Left ventricle myocardium superior (tissue), 1 donor: ENCODE data around the gene IGF2BP2. TPM values are rescaled to one million over a fixed set of nuclear protein-coding genes. Genes with fewer than 3 reads are reported as not detected.

Experiments used
- ATAC-seq: fragments of 200-7000 bp; cut with Tn5 transposase; one replicate; pipeline ENCODE4 v1.9.1; 2020; ENCODE audit warnings: mild to moderate bottlenecking, moderate library complexity
- DNase-seq: peaks from one replicate; pipeline ENCODE4 v3.0.0-alpha.2; 2020
- intact Hi-C: fragments of 100-400 bp; cut with micrococcal nuclease; formaldehyde crosslinking; loops from one replicate; pipeline ENCODE4 v1.11.0; 2022
- total RNA-seq: library from RNA; stranded (reverse); fragmentation: NEBNext Ultra II Directional; extraction: Animal tissue kit (Norgen Biotek cat#: 25700); gene quantifications from one replicate; pipeline ENCODE4 v1.2.1, GENCODE V29; 2021
- donor health status: DM: no; HTN: yes; CAD: no; lungs with severe emphysema.

Gene IGF2BP2
- total RNA-seq, 1 donor from 2014 or later = 16.7 TPM

- intact Hi-C loops = no loop called here
- ATAC-seq = no peak
- DNase-seq = no peak
Observed at GRCh38 chr3:185724251-185724650, 100.6 kb downstream of the IGF2BP2 start.

GRCh38 chr3:185722881-185723280 lies 102.0 kb downstream of the IGF2BP2 start:
- ATAC-seq (no peak), DNase-seq (no peak)
- intact Hi-C loops = no loop called here

GRCh38 chr3:185721970-185722369 lies 102.9 kb downstream of the IGF2BP2 start:
- intact Hi-C loops = no loop called here
- no peak for DNase-seq

GRCh38 chr3:185720326-185720725 lies 104.5 kb downstream of the IGF2BP2 start:
- ATAC-seq = no peak
- DNase-seq = no peak
- intact Hi-C loops = no loop called here

More at GRCh38 chr3:185721970-185722369, 102.9 kb downstream of the IGF2BP2 start:
- no peak for ATAC-seq

GRCh38 chr3:185718736-185719593 lies 105.9 kb downstream of the IGF2BP2 start:
- ATAC-seq (no peak), DNase-seq (no peak)
- intact Hi-C loops = no loop called here

DNA sequence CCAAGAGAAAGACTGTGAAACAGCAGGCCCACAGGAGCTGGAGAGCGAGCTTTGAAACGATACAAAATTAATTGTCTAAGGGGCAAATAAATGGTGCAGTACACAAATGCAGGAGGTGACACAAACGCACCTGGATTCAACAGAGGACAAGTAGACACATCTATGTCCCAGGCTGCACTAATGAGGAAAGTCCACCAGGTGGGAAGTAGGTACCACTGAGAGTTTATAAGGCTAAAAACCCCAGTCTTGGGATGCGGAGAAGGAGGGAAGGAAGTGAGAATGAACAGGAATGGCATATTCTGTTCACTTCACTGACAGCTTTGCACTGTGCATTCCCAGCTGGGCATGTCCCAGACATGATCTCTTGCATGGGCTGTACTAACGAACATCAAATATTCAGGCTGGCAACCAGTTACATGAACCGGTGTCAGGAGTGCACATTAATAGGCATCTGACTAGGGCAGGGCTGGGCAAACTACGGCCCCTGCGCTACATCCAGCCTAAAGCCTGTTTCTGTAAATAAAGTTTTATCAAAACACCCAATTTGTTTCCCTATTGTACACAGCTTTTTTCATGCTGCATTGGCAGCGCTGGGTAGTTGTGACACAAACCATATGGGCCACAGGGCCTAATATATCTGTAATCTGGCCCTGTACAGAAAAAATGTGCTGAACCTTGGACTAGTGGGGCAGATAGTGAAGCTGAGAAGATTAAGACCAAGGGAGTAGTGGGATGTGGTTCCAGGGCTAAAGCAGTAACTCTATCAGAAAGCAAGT lies 107.0 kb downstream of the IGF2BP2 start:
- DNase-seq = no peak
- intact Hi-C loops = no loop called here
- ATAC-seq = no peak

DNA sequence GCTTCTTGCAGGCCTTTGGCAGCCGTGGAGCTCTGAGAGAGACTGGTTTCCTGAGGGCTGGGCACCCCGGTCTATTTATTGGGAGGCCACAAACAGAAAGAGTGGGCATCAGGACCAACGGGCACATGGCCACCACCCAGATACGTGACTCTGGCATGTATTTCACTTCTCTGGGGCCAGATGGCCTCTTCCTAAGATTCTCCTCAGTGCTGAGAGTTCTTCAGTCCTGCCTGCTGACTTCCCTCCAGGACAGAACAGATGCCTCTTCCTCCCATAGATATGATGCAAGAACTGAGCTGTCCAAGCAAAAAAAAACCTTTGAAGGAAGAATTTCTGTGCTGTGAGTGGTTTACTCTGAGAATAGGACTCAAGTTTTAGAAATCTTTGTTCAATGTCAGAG lies 107.7 kb downstream of the IGF2BP2 start:
- DNase-seq (no peak), ATAC-seq (peak; percentile 60)
- intact Hi-C loops = no loop called here

GRCh38 chr3:185716436-185717108 lies 108.3 kb downstream of the IGF2BP2 start:
- intact Hi-C loops = no loop called here
- no peak for ATAC-seq
- no peak for DNase-seq

GRCh38 chr3:185715091-185715490 lies 109.8 kb downstream of the IGF2BP2 start:
- DNase-seq (no peak), ATAC-seq (no peak)
- intact Hi-C loops = no loop called here

GRCh38 chr3:185714085-185714484 lies 110.8 kb downstream of the IGF2BP2 start:
- no peak for DNase-seq
- no peak for ATAC-seq
- intact Hi-C loops = no loop called here

DNA sequence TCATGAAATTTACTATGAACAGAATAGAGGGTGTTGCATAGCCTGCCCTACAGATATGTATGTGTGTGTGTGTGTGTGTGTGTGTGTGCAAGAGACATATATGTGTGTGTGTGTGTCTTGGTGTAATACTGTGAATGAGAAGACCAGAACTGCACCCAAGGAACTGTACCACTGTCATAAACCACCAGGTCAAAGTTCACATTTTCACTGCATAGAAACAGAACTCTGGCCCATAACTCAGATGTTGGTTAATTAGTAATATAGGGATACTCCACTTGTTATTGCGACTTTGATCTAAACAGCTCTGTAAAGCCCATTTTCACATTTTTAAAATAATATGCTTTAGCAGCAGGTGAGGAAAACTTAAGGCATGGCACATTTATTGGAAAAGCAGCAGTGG lies 111.8 kb downstream of the IGF2BP2 start:
- ATAC-seq = no peak
- DNase-seq = no peak
- intact Hi-C loops = no loop called here

GRCh38 chr3:185712337-185712736 lies 112.5 kb downstream of the IGF2BP2 start:
- intact Hi-C loops = no loop called here
- ATAC-seq (no peak), DNase-seq (no peak)

DNA sequence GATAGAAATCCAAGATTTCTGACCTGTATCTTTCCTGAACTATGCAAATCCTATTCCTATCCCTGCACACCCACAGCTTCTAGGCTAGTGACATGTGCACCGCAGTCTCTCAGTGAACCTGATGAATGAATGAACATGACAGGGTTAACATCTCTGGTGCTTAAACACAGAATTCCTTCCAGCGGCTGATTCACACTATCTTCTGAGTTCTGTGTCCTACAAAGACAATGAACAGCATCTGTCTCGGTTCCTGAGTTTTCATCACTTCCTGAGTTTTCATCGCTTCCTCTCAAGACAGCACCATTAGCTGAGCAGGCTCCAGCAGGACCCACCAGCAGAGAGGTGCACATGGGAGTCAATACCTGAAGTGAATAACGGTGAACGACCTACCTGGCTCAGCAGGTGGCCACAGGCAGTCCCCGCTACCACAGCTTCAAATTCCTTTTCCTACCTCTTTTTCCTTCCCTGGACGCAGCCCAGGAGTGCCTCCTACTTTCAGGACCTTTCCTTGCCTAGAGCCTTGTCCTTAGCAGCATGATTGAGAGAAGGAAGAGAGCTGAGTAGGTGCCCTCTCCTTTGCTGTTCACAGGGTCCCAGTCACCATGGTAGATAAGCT lies 113.5 kb downstream of the IGF2BP2 start:
- no peak for ATAC-seq
- no peak for DNase-seq
- intact Hi-C loops = no loop called here

GRCh38 chr3:185709251-185709955 lies 115.4 kb downstream of the IGF2BP2 start:
- DNase-seq = no peak
- intact Hi-C loops = no loop called here
- ATAC-seq = peak; percentile 27

- intact Hi-C loops = no loop called here
- ATAC-seq (no peak), DNase-seq (no peak)
Observed at GRCh38 chr3:185708392-185708791, 116.5 kb downstream of the IGF2BP2 start.

DNA sequence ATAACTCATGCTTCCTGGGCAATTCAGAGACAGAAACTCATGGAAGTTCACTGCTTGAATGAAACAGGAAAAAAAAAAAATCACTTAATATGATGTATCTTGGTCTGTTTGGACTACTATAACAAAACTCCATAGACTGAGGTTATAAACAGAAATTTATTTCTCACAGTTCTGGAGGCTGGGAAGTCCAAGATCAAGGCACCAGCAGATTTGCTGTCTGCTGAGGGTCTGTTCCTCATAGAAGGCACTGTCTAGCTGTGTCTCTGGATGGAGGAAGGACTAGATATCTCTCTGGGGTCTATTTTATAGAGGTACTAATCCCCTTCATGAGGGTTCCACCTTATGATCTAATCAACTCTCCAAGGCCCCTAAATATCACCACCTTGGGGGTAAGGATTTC lies 119.3 kb downstream of the IGF2BP2 start:
- DNase-seq (no peak), ATAC-seq (no peak)
- intact Hi-C loops = no loop called here

- DNase-seq = no peak
- ATAC-seq = no peak
- intact Hi-C loops = no loop called here
Observed at GRCh38 chr3:185702262-185703225, 122.3 kb downstream of the IGF2BP2 start.
